Measurements from ENCODE around the gene TTLL7. TPM values are rescaled to one million over a fixed set of nuclear protein-coding genes. Genes with fewer than 3 reads are reported as not detected.

Gene TTLL7
- total RNA-seq, 4 donors from 2014 or later = 8.4 to 21.6 (median 12.0) TPM

- no peak overlapping the region for H3K4me3 ChIP-seq
- no peak overlapping the region for H3K27ac ChIP-seq
- H3K36me3 ChIP-seq = no peaks in the 10 kb centered on the region
- no peak for DNase-seq (ENCODE audit: low spot score in 2 of 2)
- no peak for TF ChIP-seq EP300 (IDR thresholded peaks at IDR 0.05)
- TF ChIP-seq POLR2A (IDR thresholded peaks at IDR 0.05) = no peak
- no peak for TF ChIP-seq CTCF (IDR thresholded peaks at IDR 0.05)
- no peaks in the 10 kb centered on the region for H3K4me1 ChIP-seq
- H3K9me3 ChIP-seq = no peaks in the 10 kb centered on the region
- 95 to 96% methylated on average over 3 of the region's 3 CpGs for WGBS, 2 donors
- H3K27me3 ChIP-seq = no peaks in the 10 kb centered on the region
These were observed 13.1 kb upstream of the TTLL7 start for GRCh38 chr1:84012018-84012417.

DNA sequence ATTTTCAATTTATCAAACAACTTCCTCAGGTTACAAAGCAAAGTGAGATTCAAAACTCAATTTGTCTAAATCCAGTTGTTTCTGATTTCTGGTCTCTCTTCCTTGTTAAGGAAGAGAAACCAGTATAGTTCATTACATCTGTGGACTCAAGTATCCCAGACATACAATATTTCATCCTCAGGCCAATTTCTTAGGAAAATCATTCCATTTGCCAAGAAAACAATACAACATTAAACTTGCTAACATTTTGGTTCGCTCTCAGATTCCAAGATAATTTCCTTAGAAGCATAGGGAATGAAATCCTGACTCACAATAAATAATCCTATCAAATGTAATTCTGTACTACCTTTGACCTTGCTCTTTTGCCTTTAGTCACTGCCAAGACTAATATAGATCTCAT, 11.2 kb upstream of the TTLL7 start:
- 45 to 55% methylated on average over 1 of the region's 1 CpG for WGBS, 2 donors
- no peak for DNase-seq (ENCODE audit: low spot score in 2 of 2)
- H3K36me3 ChIP-seq = no peaks in the 10 kb centered on the region
- TF ChIP-seq POLR2A (IDR thresholded peaks at IDR 0.05) = no peak
- no peak for TF ChIP-seq EP300 (IDR thresholded peaks at IDR 0.05)
- TF ChIP-seq CTCF (IDR thresholded peaks at IDR 0.05) = no peak
- H3K27ac ChIP-seq = no peak overlapping the region
- no peak overlapping the region for H3K4me3 ChIP-seq
- H3K4me1 ChIP-seq = no peaks in the 10 kb centered on the region
- no peaks in the 10 kb centered on the region for H3K9me3 ChIP-seq
- no peaks in the 10 kb centered on the region for H3K27me3 ChIP-seq

- no peaks in the 10 kb centered on the region for H3K4me1 ChIP-seq
These were observed 9.7 kb upstream of the TTLL7 start for GRCh38 chr1:84008631-84009030.

GRCh38 chr1:84006591-84006990, 7.7 kb upstream of the TTLL7 start:
- no peaks in the 10 kb centered on the region for H3K27me3 ChIP-seq
- no peak overlapping the region for H3K27ac ChIP-seq
- H3K4me1 ChIP-seq = no peaks in the 10 kb centered on the region

More at GRCh38 chr1:84008631-84009030, 9.7 kb upstream of the TTLL7 start:
- H3K27ac ChIP-seq = no peak overlapping the region
- H3K9me3 ChIP-seq = no peaks in the 10 kb centered on the region
- DNase-seq (ENCODE audit: low spot score in 2 of 2) = no peak
- no peaks in the 10 kb centered on the region for H3K27me3 ChIP-seq
- TF ChIP-seq EP300 (IDR thresholded peaks at IDR 0.05) = no peak
- TF ChIP-seq POLR2A (IDR thresholded peaks at IDR 0.05) = no peak
- TF ChIP-seq CTCF (IDR thresholded peaks at IDR 0.05) = no peak
- H3K36me3 ChIP-seq = no peaks in the 10 kb centered on the region
- H3K4me3 ChIP-seq = no peak overlapping the region
- 90 to 91% methylated on average over 5 of the region's 5 CpGs for WGBS, 2 donors

GRCh38 chr1:84001501-84001900, 2.6 kb upstream of the TTLL7 start:
- peaks cover 0 to 27% (median 3%) of the 10 kb centered on the region in 4 donors for H3K4me1 ChIP-seq
- no peaks in the 10 kb centered on the region for H3K9me3 ChIP-seq
- peak overlapping the region in 2 of 4 donors; percentile 46 to 61 for H3K27ac ChIP-seq
- 72 to 97% methylated on average over 2 of the region's 2 CpGs for whole genome bisulfite sequencing, 2 donors
- no peaks in the 10 kb centered on the region for H3K36me3 ChIP-seq
- TF ChIP-seq EP300 (IDR thresholded peaks at IDR 0.05) = no peak
- TF ChIP-seq CTCF (IDR thresholded peaks at IDR 0.05) = no peak
- no peak for TF ChIP-seq POLR2A (IDR thresholded peaks at IDR 0.05)
- no peak overlapping the region for H3K4me3 ChIP-seq
- DNase-seq (ENCODE audit: low spot score in 2 of 2) = no peak
- no peaks in the 10 kb centered on the region for H3K27me3 ChIP-seq

More at GRCh38 chr1:84006591-84006990, 7.7 kb upstream of the TTLL7 start:
- no peak for TF ChIP-seq CTCF (IDR thresholded peaks at IDR 0.05)
- TF ChIP-seq EP300 (IDR thresholded peaks at IDR 0.05) = no peak
- no peak for DNase-seq (ENCODE audit: low spot score in 2 of 2)
- Histone ChIP-seq H3K36me3 (no peaks in the 10 kb centered on the region), H3K4me3 (no peak overlapping the region), H3K9me3 (no peaks in the 10 kb centered on the region)
- WGBS, 2 donors = 82 to 86% methylated on average over 6 of the region's 6 CpGs

Measured in tibial nerve (tissue), 4 donors.